Brain microvascular endothelial cell (primary cell): ENCODE data around the gene PLA2G2F.

Source experiments
- DNase-seq: peaks from one replicate; pipeline ENCODE4 v3.0.0-alpha.2; 2020
- H3K27ac ChIP-seq: fragments of 250-450 bp; sonication (Bioruptor Pico); 2 replicates; pipeline ENCODE4 v1.5.1; 2020; ENCODE audit warnings: mild to moderate bottlenecking, moderate library complexity
- H3K27me3 ChIP-seq: fragments of 250-450 bp; sonication (Bioruptor Pico); replicated peaks from 2 replicates; pipeline ENCODE4 v1.5.1; 2020; ENCODE audit warnings: mild to moderate bottlenecking
- H3K36me3 ChIP-seq: fragments of 250-450 bp; sonication (Bioruptor Pico); replicated peaks from 2 replicates; pipeline ENCODE4 v1.5.1; 2020; ENCODE audit warnings: mild to moderate bottlenecking
- H3K4me3 ChIP-seq: 2 replicates; pipeline ENCODE4 v1.5.1; 2011; ENCODE audit warnings: low read depth, mild to moderate bottlenecking, control low read depth, low read length, moderate library complexity
- CTCF ChIP-seq: IDR thresholded peaks from 2 replicates; pipeline ENCODE4 v1.5.1; 2011; ENCODE audit warnings: low read depth, mild to moderate bottlenecking, moderate library complexity, low read length, control low read depth, inconsistent platforms; ENCODE audit errors: missing control alignments
- in situ Hi-C: cut with HindIII; loops from 2 replicates; pipeline ENCODE4 v1.10.0; 2017; ENCODE audit warnings: low sequenced_read_pairs, low pct_ligation_motif_present

The PLA2G2F gene

GRCh38 chr1:20148571-20149500 is 9.7 kb downstream of the PLA2G2F start:
- DNase-seq = no peak
- Histone ChIP-seq H3K36me3 (no peaks in the 10 kb centered on the region), H3K4me3 (no peak overlapping the region), H3K27ac (no peak overlapping the region), H3K27me3 (no peaks in the 10 kb centered on the region)
- in situ Hi-C loops = no loop called here
- TF ChIP-seq CTCF = no peak

GRCh38 chr1:20149601-20150325 is 10.6 kb downstream of the PLA2G2F start:
- in situ Hi-C loops = no loop called here
- Histone ChIP-seq H3K27ac (no peak overlapping the region), H3K36me3 (no peaks in the 10 kb centered on the region), H3K27me3 (no peaks in the 10 kb centered on the region), H3K4me3 (no peak overlapping the region)
- TF ChIP-seq CTCF = no peak
- no peak for DNase-seq

- TF ChIP-seq CTCF = no peak
- no peaks in the 10 kb centered on the region for H3K36me3 ChIP-seq
- DNase-seq = no peak
- no peak overlapping the region for H3K27ac ChIP-seq
- H3K27me3 ChIP-seq = no peaks in the 10 kb centered on the region
- in situ Hi-C loops = no loop called here
- H3K4me3 ChIP-seq = no peak overlapping the region
Measured at GRCh38 chr1:20150326-20150705, 11.2 kb downstream of the PLA2G2F start.

GRCh38 chr1:20150969-20151368 is 11.8 kb downstream of the PLA2G2F start:
- no peak for DNase-seq
- TF ChIP-seq CTCF = no peak
- H3K27ac ChIP-seq = no peak overlapping the region

GRCh38 chr1:20151906-20152598 is 12.9 kb downstream of the PLA2G2F start:
- Histone ChIP-seq H3K36me3 (no peaks in the 10 kb centered on the region), H3K27ac (no peak overlapping the region), H3K4me3 (peak overlapping the region; percentile 35), H3K27me3 (no peaks in the 10 kb centered on the region)
- peak; percentile 93 for TF ChIP-seq CTCF
- peak; percentile 48 for DNase-seq
- in situ Hi-C loops = no loop called here

More at GRCh38 chr1:20150969-20151368, 11.8 kb downstream of the PLA2G2F start:
- no peaks in the 10 kb centered on the region for H3K36me3 ChIP-seq
- H3K4me3 ChIP-seq = no peak overlapping the region
- no peaks in the 10 kb centered on the region for H3K27me3 ChIP-seq
- in situ Hi-C loops = no loop called here
